NCI-H2107 treated with DMSO at 0.1 percent for 48 hours (cell line): ENCODE measurements around the gene UBR7.
"Not testable (repeated sequence)": the region's sequence is repeated elsewhere in the genome, so short reads cannot be mapped to it uniquely, and the experiment has no call there.

Experiments used
- DNase-seq: peaks from one replicate; lab custom pipeline; 2025; ENCODE audit not compliant: unreplicated experiment; lab: John Stamatoyannopoulos, UW

Gene UBR7

GRCh38 chr14:93206793-93207467, at the start of gene UBR7, which contains the start of gene GON7:
Gene UBR7, plus strand, starts transcription at chr14:93207256. Its CDS starts 36 bp downstream, at chr14:93207292.
Gene GON7, minus strand, starts transcription at chr14:93207065. Its CDS starts 28 bp downstream, at chr14:93207037.
- peak; percentile 99 for DNase-seq

GRCh38 chr14:93158349-93158748, 48.7 kb upstream of the UBR7 start:
- not testable (repeated sequence) for DNase-seq

DNA sequence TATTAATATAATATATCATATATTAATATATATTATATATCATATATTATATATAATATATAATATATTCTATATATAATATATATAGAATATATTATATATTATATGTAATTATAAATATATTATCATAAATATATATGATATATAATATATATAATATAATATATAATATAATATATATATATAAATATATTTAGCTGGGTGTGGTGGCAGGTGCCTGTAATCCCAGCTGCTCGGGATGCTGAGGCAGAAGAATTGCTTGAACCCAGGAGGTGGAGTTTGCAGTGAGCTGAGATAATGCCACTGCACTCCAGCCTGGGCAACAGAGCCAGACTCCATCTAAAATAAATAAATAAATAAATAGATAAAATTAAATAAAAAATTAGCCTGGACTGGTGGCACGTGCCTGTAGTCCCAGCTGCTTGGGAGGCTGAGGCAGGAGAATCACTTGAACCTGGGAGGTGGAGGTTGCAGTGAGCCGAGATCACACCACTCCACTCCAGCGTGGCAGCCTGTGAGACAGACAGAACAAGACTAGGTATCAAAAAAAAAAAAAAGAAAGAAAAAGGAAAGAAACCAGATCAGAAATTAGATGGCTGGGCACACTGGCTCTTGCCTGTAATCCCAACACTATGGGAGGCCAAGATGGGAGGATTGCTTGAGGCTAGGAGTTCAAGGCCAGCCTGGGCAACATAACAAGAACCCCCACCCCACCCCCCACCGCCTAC, 47.3 kb upstream of the UBR7 start:
- DNase-seq, result not testable (repeated sequence)

DNA sequence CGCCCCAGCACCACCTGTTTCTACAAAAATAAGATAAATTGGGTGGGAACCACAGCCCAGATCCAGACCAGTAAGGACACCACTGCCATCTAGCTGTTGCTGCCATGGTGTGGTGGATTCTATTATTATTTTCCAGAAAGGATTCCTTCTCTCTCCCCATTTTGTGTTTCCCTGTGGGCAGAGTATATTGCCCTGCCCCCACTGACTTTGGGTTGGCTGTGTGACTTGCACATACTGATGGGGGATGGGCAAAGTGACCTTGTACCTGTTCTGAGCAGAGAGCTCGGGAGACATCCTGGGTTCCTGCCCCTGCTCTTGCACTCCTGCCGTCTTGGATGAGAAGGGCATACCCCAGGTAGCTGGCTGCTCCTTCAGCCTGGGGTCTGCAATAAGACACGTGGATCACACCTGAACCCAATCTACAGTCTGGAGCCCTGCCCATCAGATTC, 46.7 kb upstream of the UBR7 start:
- peak; percentile 60 for DNase-seq

DNA sequence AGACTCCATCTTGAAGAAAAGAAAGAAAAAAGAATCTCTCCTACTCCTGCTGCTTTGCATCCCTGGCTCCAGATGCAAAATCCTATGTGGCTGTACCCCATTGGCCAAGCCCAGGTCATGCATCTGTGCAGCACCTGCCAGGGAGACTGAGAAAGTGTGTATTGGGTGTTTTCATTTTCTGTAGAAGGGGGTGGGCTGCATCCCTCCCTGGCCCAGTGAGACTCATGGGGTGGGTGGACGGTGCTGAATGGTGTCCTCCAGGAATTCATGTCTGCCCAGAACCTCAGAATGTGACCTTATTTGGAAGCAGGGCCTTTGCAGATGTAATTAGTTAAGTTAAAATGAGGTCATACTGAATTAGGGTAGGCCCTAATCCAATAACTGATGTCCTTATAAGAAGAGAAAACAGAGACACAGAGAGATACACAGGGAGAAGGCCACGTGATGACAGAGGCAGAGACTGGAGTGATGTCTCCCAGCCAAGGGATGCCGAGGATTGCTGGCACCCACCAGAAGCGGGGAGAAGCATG, 45.6 kb upstream of the UBR7 start:
- no peak for DNase-seq

DNA sequence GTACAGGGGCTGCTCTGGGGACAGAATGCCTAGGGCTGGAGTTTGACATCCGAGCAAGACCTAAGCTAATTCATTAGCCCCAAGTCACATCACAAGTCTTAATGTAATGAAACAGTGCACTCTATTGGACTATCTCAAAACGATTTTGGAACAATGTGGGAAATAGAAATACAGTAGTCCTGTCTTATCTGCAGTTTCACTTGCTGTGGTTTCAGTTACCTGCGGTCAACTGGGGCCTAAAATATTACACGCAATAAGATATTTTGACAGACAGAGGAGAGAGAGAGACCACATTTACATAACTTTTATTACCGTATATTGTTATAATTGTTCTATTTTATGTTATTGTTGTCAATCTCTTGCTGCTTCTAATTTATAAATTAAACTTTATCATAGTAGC, 43.5 kb upstream of the UBR7 start:
- no peak for DNase-seq

GRCh38 chr14:93165271-93166265, 41.5 kb upstream of the UBR7 start:
- not testable (repeated sequence) for DNase-seq

DNA sequence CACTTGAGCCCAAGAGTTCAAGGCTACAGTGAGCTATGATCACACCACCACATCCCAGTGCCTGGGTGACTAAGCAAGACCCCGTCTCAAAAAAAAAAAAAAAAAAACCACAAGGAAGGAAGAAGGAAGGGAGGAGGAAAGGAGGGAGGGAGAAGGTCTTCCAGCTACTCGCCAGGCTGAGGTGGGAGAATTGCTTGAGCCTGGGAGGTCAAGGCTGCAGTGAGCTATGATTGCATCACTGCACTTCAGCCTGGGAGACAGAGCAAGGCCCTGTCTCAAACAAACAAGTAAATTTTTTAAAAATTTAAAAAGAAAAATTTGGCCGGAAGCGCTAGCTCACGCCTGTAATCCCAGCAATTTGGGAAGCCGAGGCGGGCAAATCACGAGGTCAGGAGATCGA, 38.4 kb upstream of the UBR7 start:
- DNase-seq, result not testable (repeated sequence)

GRCh38 chr14:93169619-93170018, 37.4 kb upstream of the UBR7 start:
- not testable (repeated sequence) for DNase-seq

DNA sequence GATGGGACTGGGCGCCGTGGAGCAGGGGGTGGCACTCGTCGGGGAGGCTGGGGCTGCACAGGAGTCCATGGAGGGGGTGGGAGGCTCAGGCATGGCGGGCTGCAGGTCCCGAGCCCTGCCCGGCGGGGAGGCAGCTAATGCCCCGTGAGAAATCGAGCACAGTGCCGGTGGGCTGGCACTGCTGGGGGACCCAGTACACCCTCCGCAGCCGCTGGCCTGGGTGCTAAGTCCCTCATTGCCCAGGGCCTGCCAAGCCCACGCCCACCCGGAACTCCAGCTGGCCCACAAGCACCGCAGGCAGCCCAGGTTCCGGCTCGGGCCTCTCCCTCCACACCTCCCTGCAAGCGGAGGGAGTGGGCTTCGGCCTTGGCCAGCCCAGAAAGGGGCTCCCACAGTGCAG, 36.9 kb upstream of the UBR7 start:
- not testable (repeated sequence) for DNase-seq

GRCh38 chr14:93171376-93171775, 35.7 kb upstream of the UBR7 start:
- no peak for DNase-seq

GRCh38 chr14:93173943-93174395, 33.1 kb upstream of the UBR7 start:
- DNase-seq, result peak; percentile 25

DNA sequence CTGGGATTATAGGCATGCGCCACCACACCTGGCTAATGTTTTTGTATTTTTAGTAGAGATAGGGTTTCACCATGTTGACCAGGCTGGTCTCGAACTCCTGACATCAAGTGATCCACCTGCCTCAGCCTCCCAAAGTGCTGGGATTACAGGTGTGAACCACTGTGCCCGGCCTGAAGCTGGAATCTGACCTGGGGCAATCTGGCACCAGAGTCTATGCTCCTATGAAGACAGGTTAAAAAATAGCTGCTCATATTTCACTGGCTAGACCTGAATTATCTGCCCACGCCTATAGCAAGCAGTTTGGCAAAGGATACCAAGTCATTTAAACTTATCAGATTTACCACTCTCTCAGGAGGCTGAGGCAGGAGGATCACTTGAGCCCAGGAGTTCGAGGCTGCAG, 32.3 kb upstream of the UBR7 start:
- not testable (repeated sequence) for DNase-seq

GRCh38 chr14:93175492-93175891, 31.6 kb upstream of the UBR7 start:
- no peak for DNase-seq

GRCh38 chr14:93183596-93184317, 23.3 kb upstream of the UBR7 start:
- no peak for DNase-seq

DNA sequence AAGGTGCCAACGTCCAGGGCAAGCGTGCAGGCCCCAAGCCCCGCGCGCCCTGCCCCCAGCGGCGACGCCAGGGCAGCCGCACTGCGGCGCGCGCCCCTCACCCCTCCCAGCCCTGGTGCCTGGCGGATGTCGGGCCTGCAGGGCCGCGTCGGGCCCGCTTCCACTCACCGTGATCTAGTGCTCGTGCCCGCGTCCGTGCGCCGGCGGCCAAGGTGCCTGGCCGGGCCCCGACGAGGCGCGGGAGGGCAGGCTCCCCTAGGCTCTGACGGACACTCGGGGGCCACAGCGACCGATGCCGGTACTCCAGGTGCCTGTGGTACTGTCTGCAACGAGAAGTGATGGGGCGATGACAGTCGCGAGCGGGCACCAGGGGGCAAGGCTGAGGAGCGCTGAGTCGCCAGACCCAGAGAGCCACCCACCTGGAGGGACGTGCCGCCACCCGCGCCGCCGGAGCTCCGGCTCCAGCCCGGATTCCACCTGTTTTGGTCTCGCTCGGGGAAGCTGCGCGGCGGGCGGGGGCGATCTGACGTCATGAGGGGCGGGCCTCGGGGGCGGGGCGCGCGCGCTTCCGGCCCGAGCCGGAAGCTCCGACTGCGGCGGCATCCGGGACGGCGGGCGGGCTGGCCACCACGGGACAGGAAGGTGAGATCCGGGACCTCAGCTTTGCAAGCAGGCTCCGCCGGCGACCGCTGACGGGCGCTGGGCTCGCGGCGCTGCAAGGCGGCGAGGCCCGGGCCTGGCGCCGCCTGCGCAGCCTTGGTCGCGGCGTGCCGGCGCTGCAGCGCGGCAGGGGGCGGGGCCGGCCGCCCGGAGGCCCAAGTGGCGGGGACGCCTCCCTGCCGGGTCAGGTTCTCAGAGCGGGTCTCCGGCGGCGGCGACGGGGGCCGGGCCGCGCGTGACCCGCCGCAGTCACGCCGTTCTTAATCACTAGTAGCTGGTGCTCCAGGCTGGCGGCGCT, 22.4 kb upstream of the UBR7 start, which contains the start of the genes LYSET and MOAP1:
Gene LYSET, plus strand, starts transcription at position 927 of the 958 bp plus-strand sequence. CDS start 89 bp downstream, outside the sequence.
Gene MOAP1, minus strand, starts transcription at position 507 of the 958 bp plus-strand sequence. CDS start 655 bp downstream, outside the sequence.
- DNase-seq, result peak; percentile 78

DNA sequence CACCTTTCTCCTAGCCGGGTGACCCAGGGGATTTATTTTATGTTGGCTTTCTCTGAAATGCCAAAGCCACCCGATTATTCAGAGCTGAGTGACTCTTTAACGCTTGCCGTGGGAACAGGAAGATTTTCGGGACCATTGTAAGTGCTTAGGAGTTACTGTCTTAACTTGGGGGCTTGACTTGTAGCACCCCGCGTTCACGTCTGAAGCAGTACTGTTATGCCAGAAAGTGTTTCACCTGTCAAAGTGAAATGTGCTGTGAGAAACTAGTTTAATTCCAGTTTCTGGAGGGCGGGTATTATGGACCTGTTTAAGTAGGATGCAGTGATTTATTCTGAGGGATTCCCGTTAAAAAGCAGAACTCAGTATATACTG, 21.7 kb upstream of the UBR7 start:
- no peak for DNase-seq

DNA sequence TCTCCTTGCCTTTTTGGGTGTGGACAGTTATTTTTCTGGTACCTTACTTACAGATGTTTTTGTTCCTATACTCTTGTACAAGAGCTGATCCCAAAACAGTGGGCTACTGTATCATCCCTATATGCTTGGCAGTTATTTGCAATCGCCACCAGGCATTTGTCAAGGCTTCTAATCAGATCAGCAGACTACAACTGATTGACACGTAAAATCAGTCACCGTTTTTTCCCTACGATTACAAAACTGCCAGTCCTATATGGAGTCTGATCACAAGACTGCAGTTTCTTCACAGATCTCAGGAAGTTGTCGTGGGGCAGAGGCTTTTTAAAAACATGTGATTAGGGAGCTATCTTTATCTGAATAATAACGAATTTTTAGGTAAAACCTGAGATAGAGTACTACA, 20.6 kb upstream of the UBR7 start:
- DNase-seq, result no peak

GRCh38 chr14:93186956-93187355, 20.1 kb upstream of the UBR7 start:
- no peak for DNase-seq
